Measurements from ENCODE around the gene MPL. TPM values are rescaled to one million over a fixed set of nuclear protein-coding genes. Genes with fewer than 3 reads are reported as not detected.

Gene MPL
- total RNA-seq, 2 experiments from 2014 or later = not detected

GRCh38 chr1:43300378-43301094, 37.1 kb upstream of the MPL start, which contains the start of gene TIE1:
TSS of gene TIE1 (plus strand) at chr1:43300982. CDS start at chr1:43301072, 90 bp downstream.
- no peaks in the 10 kb centered on the region for H3K27me3 Mint-ChIP-seq (ENCODE audit: low read depth)
- intact Hi-C loops (cut with micrococcal nuclease) = no loop called here
- H3K36me3 Mint-ChIP-seq (ENCODE audit: low read depth) = no peaks in the 10 kb centered on the region
- H3K27ac Mint-ChIP-seq = no peak within 1 kb of the TSS
- H3K9me3 Mint-ChIP-seq = no peaks in the 10 kb centered on the region
- H3K4me3 Mint-ChIP-seq = no peak within 1 kb of the TSS
- no peak for DNase-seq
- CTCF ChIA-PET = no interaction called here
- peaks cover 7% of the 10 kb centered on the region for H3K4me1 Mint-ChIP-seq (ENCODE audit: low read depth)

DNA sequence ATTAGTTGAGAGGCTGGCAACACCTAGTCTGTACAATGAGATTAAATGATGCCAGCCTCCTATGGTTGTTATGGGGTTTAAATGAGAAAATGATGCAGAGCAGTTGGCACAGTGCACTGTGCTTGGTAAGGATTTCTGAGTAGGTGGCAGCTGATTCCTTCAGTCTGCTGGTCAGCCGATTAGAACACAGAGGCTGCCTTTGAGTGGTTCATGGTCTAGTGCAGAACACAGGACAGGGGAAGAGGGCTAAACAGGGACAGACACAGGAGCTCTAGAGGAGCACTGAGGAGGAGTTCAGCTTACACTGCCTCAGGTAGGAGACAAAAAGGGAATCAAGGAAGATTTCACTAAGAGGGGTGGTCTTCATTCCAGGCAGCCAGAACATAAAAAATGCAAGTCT, 35.4 kb upstream of the MPL start:
- intact Hi-C loops (cut with micrococcal nuclease) = no loop called here
- CTCF ChIA-PET = no interaction called here
- Mint-ChIP-seq H3K4me3 (no peak overlapping the region), H3K27me3 (ENCODE audit: low read depth) (no peaks in the 10 kb centered on the region), H3K9me3 (no peaks in the 10 kb centered on the region), H3K4me1 (ENCODE audit: low read depth) (no peaks in the 10 kb centered on the region), H3K36me3 (ENCODE audit: low read depth) (no peaks in the 10 kb centered on the region), H3K27ac (no peak overlapping the region)
- no peak for DNase-seq

DNA sequence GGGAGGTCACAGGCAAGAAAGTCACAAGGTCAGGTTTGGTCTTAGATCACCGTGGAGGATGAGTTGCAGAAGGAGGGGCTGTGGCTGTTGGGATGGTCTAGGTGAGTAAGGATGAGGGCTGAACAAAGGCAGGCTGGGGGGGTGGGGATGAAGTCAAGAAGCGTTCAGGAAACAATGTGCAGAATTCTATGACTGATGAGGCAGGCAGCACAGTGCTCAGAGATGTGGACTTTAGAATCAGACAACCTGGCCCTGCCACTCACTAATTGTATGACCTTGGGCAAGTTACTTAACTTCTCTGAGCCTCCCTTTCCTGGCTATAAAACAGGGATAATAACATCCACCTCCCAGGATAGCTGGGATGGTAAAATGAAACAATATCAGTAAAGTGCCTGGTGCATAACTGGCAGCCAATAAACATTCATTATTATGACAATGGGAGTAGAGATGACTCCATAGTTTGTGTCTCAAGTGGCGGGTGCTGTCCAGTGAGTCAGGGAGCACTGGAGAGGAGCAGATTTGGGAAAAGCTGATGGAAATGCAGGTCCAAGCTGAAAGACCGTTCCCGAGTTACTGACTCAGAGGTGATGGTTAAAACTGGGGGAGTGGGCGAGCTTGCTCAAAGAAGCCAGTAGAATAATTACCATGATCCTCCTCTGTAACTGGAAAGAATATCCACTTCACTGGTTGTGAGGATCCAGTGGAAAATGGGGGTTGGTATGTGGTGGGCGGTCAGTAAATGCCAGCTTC, 34.7 kb upstream of the MPL start:
- H3K4me1 Mint-ChIP-seq (ENCODE audit: low read depth) = no peaks in the 10 kb centered on the region
- no peaks in the 10 kb centered on the region for H3K27me3 Mint-ChIP-seq (ENCODE audit: low read depth)
- no peak overlapping the region for H3K4me3 Mint-ChIP-seq
- intact Hi-C loops (cut with micrococcal nuclease) = no loop called here
- CTCF ChIA-PET = no interaction called here
- DNase-seq = no peak
- no peaks in the 10 kb centered on the region for H3K36me3 Mint-ChIP-seq (ENCODE audit: low read depth)
- H3K9me3 Mint-ChIP-seq = no peaks in the 10 kb centered on the region
- H3K27ac Mint-ChIP-seq = no peak overlapping the region

GRCh38 chr1:43303471-43304313, 33.9 kb upstream of the MPL start:
- CTCF ChIA-PET = no interaction called here
- Mint-ChIP-seq H3K27ac (no peak overlapping the region), H3K9me3 (no peaks in the 10 kb centered on the region), H3K4me3 (no peak overlapping the region), H3K27me3 (ENCODE audit: low read depth) (no peaks in the 10 kb centered on the region), H3K36me3 (ENCODE audit: low read depth) (no peaks in the 10 kb centered on the region), H3K4me1 (ENCODE audit: low read depth) (no peaks in the 10 kb centered on the region)
- intact Hi-C loops (cut with micrococcal nuclease) = no loop called here
- no peak for DNase-seq

GRCh38 chr1:43304314-43304681, 33.3 kb upstream of the MPL start:
- Mint-ChIP-seq H3K9me3 (no peaks in the 10 kb centered on the region), H3K4me1 (ENCODE audit: low read depth) (no peaks in the 10 kb centered on the region), H3K36me3 (ENCODE audit: low read depth) (no peaks in the 10 kb centered on the region), H3K27ac (no peak overlapping the region), H3K4me3 (no peak overlapping the region), H3K27me3 (ENCODE audit: low read depth) (no peaks in the 10 kb centered on the region)
- no peak for DNase-seq
- intact Hi-C loops (cut with micrococcal nuclease) = no loop called here
- CTCF ChIA-PET = no interaction called here

- Mint-ChIP-seq H3K36me3 (ENCODE audit: low read depth) (no peaks in the 10 kb centered on the region), H3K9me3 (no peaks in the 10 kb centered on the region), H3K4me1 (ENCODE audit: low read depth) (no peaks in the 10 kb centered on the region), H3K27me3 (ENCODE audit: low read depth) (no peaks in the 10 kb centered on the region), H3K27ac (no peak overlapping the region), H3K4me3 (no peak overlapping the region)
- no peak for DNase-seq
- intact Hi-C loops (cut with micrococcal nuclease) = no loop called here
- CTCF ChIA-PET = no interaction called here
These were observed 32.8 kb upstream of the MPL start for GRCh38 chr1:43304771-43305300.

GRCh38 chr1:43305461-43305860, 32.2 kb upstream of the MPL start:
- no peak overlapping the region for H3K27ac Mint-ChIP-seq
- H3K4me3 Mint-ChIP-seq = no peak overlapping the region
- no peaks in the 10 kb centered on the region for H3K36me3 Mint-ChIP-seq (ENCODE audit: low read depth)
- intact Hi-C loops (cut with micrococcal nuclease) = no loop called here
- H3K4me1 Mint-ChIP-seq (ENCODE audit: low read depth) = no peaks in the 10 kb centered on the region
- DNase-seq = no peak
- H3K27me3 Mint-ChIP-seq (ENCODE audit: low read depth) = no peaks in the 10 kb centered on the region
- CTCF ChIA-PET = no interaction called here
- no peaks in the 10 kb centered on the region for H3K9me3 Mint-ChIP-seq

GRCh38 chr1:43305926-43306687, 31.5 kb upstream of the MPL start:
- Mint-ChIP-seq H3K27ac (no peak overlapping the region), H3K36me3 (ENCODE audit: low read depth) (no peaks in the 10 kb centered on the region), H3K4me3 (no peak overlapping the region)

DNA sequence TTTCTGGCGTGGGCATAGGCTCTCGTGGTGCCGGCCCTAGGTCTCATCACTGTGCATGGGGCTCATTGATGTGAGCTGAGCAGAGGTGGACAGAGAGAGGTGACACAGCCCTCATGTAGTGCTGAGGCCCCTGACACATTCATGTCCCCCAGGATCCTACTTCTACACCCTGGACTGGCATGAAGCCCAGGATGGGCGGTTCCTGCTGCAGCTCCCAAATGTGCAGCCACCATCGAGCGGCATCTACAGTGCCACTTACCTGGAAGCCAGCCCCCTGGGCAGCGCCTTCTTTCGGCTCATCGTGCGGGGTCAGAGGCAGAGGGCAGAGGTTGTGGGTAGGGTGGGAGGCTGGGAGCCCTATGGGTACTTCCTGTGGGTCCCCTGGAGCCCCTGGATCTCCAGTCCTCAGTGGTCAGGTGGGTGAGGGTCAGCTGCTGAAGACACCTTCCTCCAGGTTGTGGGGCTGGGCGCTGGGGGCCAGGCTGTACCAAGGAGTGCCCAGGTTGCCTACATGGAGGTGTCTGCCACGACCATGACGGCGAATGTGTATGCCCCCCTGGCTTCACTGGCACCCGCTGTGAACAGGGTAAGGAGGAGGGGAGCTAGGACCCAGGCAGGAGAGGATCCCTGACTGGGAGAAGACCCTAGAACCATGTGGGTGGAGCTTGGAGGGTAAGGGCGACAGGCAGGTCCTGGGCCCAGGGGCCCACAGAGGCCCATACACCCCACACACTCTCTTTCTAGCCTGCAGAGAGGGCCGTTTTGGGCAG, 30.7 kb upstream of the MPL start:
- Mint-ChIP-seq H3K27me3 (ENCODE audit: low read depth) (no peaks in the 10 kb centered on the region), H3K4me3 (no peak overlapping the region), H3K4me1 (ENCODE audit: low read depth) (no peaks in the 10 kb centered on the region), H3K9me3 (no peaks in the 10 kb centered on the region), H3K27ac (no peak overlapping the region), H3K36me3 (ENCODE audit: low read depth) (no peaks in the 10 kb centered on the region)
- intact Hi-C loops (cut with micrococcal nuclease) = no loop called here
- CTCF ChIA-PET = no interaction called here
- DNase-seq = no peak

More at GRCh38 chr1:43305926-43306687, 31.5 kb upstream of the MPL start:
- H3K4me1 Mint-ChIP-seq (ENCODE audit: low read depth) = no peaks in the 10 kb centered on the region
- intact Hi-C loops (cut with micrococcal nuclease) = no loop called here
- CTCF ChIA-PET = no interaction called here
- no peaks in the 10 kb centered on the region for H3K27me3 Mint-ChIP-seq (ENCODE audit: low read depth)
- H3K9me3 Mint-ChIP-seq = no peaks in the 10 kb centered on the region
- no peak for DNase-seq

DNA sequence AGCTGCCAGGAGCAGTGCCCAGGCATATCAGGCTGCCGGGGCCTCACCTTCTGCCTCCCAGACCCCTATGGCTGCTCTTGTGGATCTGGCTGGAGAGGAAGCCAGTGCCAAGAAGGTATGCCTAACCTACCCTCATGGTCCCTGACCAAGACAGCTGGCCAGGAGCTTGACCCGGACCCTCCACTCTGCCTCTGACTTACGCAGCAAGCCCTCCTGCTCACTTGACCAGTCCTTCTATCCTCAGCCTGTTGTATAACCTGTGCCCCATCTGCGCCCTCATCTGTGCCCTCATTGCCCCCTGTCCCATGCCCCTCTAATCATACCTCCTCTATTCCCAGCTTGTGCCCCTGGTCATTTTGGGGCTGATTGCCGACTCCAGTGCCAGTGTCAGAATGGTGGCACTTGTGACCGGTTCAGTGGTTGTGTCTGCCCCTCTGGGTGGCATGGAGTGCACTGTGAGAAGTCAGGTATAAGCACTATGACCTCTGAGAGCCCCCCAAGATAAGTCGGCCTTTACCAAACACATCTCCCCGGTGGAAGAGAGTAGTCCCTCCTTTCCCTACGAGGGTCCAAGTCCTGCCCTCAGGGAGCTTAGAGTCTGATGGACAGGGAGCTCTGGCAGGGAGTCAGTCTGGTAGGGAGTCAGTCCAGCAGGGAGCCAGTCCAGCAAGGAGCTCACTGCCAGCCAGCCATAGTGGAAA, 30.0 kb upstream of the MPL start:
- no peaks in the 10 kb centered on the region for H3K9me3 Mint-ChIP-seq
- no peaks in the 10 kb centered on the region for H3K27me3 Mint-ChIP-seq (ENCODE audit: low read depth)
- DNase-seq = no peak
- H3K36me3 Mint-ChIP-seq (ENCODE audit: low read depth) = no peaks in the 10 kb centered on the region
- intact Hi-C loops (cut with micrococcal nuclease) = no loop called here
- no peaks in the 10 kb centered on the region for H3K4me1 Mint-ChIP-seq (ENCODE audit: low read depth)
- no peak overlapping the region for H3K4me3 Mint-ChIP-seq
- CTCF ChIA-PET = no interaction called here
- H3K27ac Mint-ChIP-seq = no peak overlapping the region
